HCEC 1CT (cell line): ENCODE measurements around the gene AP3D1.
"Not testable (repeated sequence)": the region's sequence is repeated elsewhere in the genome, so short reads cannot be mapped to it uniquely, and the experiment has no call there.

ENCODE experiments used
- DNase-seq: peaks from one replicate; pipeline ENCODE4 v3.0.0-alpha.2; 2017

Gene AP3D1

DNA sequence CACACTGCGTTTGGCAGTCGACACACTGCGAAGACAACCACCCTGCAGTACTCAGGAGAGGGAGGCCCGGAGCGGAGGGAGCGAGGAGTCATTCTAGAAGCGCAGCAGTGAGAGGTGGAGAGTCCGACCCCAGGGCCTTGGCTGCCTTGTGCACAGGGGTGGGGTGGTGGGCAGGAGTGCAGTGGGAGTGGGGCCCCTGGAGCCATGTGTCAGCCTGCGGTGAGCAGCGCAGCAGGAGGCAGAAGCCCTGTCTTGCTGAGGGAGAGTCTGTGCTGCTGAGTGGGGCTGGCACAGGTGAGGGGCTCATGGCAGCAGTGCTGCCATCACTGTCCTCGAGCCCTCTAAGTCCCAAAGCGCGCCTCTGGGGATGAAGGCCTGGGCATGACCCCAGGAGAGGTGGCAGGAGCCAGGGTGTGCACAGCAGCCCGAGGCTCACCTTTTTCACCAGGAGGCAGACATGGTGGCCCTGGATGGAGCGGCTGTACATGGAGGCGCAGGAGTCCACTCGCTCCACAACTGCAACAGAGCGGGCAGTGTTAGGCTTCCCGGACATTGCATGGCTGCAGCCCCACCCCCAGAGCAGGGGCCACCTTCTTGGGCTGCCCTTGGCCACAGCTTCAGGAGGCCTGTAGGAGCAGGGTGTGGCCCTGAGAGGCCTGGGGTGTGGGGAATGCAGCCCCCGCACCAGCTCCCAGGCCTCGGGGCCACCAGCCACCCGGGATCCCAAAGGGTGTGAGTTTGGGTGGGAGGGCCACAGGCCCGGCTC, 42.9 kb downstream of the AP3D1 start:
- no peak for DNase-seq

DNA sequence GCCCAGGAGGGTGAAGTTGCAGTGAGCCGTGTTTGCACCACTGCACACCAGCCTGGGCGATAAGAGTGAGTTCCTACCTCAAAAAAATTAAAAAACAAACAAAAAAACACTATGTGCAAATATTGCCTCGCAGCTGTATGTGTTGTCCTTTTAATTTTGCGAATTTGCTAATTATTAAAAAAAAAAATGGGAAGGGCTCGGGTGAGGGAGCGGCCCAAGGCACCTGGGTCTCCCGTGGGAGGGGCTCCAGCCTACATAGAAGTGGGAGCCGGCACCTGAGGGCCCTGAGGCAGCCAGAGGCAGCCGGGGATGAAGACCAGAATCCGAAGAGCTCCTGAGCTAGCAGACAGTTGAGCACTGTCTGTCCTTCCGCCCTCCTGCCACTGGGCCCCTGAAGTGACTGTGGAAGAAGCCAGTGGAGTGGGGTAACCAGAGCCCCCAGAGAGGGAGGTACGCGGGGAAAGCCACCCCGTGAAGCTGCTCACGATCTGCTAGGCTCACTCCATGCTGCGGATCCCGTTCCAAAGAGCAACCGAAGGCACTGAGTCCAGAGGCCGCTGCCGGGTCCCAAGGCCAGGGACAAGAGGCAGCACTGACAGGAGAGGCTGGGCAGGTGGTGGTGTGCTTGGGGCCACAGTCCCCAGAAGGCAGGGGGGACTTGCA, 48.2 kb downstream of the AP3D1 start:
- no peak for DNase-seq

DNA sequence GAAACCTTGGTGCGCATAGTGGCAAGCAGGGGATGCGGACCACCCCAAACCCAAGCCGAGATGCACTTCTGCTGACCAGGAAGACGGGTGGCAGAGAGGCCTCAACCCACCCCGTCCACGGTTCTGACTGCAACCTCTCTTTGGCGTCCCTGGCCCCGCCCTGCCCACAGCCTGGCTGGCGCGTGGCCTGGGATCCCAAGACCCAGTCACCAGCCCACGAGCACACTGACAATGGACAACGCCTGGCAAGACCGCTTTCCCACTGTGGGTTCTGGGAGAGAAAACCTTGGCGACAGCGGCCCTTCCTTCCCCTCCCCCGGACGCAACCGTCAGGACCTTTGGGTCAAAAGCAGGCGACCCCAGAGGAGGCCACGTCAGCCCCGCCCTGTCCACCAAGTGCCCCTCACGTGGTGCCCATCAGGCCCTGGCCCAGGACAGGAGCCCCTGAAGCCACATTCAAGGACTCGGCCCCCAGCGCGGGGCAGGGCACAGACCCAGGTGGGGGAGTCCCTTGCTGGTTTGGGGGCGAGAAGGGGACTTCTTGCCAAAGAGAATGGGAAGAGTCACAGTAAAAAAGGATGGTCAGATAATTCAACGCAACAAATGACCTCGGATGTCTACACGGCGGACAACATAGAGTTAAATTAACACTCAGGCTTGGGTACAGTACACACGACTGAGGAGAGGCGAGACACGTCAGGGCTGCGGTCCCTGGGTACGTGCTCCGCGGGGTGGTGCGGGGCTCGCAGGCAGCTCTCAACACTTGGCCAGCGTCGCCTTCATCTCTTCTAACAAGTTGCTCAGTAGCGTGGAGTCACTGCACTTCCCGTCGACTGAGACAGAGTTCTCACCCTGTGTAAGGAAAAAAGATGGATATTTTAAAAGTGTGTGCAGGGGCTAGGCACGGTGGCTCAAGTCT, 49.7 kb downstream of the AP3D1 start:
- no peak for DNase-seq

DNA sequence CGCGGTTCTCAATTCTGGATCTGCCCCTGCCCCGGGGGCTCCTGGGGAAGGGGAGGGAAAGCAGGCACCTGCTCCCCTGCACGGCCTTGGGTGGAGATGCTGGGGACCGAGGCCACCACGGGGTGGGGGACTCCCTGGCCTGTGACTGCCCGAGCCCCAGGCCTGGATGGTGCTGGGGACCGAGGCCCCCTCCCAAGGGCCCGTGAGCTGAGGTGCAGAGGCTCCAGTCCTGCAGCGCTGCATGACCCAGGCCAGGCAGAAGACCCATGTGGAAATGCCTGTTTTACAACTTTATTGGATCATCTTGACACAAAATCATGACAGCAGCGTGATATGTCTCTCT, 50.7 kb downstream of the AP3D1 start:
- no peak for DNase-seq

DNA sequence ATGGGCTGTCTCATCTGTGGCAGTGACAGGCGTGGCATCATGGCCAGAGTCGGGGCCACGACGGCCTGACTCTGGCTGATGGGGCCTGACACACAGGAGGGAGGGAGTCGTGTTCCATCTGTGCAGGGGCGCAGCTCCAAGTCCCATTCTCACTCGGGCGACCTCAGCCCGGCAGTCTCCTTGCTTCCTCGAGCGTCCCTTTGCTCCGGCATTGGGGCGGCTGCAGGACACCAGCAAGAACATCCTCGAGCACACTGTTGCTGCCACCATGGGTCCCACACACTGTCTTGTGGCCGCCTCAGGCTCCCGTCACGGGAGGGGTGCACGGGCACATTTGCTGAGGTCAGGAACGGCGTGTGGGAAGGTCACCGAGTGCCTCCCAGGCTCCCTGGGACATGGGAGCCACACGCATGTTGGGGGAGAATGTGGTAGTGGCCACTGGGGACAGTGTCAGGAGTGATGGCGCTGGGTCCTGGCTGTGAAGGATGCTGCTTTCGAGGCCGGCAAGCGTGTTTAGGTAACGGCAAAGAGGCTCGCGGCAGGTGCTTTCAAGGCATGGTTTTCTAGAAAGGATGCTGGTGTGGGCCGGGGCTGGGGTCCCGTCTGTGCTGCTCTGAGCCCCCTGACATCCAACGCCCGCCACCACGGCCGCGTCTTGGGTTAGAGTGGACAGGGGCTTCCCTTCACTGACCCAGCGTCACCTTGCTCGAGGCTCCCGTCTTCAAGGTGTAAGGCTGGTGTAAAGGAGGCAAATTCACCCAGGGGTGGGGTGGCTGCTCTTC, 51.2 kb downstream of the AP3D1 start:
- DNase-seq, result no peak

DNA sequence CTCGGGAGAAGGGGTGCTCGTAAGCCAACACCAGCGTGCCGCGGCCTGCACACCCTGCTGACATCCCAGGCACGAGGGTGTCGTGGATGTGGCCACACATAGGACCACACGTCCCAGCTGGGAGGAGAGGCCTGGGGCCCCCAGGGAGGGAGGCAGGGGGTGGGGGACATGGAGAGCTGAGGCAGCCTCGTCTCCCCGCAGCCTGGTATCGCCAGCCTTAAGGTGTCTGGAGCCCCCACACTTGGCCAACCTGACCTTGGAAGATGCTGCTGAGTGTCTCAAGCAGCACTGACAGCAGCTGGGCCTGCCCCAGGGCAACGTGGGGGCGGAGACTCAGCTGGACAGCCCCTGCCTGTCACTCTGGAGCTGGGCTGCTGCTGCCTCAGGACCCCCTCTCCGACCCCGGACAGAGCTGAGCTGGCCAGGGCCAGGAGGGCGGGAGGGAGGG, 52.3 kb downstream of the AP3D1 start:
- no peak for DNase-seq

GRCh38 chr19:2097886-2098327, 53.5 kb downstream of the AP3D1 start:
- no peak for DNase-seq

- DNase-seq, result no peak
Measured at GRCh38 chr19:2097203-2097885, 54.0 kb downstream of the AP3D1 start.

DNA sequence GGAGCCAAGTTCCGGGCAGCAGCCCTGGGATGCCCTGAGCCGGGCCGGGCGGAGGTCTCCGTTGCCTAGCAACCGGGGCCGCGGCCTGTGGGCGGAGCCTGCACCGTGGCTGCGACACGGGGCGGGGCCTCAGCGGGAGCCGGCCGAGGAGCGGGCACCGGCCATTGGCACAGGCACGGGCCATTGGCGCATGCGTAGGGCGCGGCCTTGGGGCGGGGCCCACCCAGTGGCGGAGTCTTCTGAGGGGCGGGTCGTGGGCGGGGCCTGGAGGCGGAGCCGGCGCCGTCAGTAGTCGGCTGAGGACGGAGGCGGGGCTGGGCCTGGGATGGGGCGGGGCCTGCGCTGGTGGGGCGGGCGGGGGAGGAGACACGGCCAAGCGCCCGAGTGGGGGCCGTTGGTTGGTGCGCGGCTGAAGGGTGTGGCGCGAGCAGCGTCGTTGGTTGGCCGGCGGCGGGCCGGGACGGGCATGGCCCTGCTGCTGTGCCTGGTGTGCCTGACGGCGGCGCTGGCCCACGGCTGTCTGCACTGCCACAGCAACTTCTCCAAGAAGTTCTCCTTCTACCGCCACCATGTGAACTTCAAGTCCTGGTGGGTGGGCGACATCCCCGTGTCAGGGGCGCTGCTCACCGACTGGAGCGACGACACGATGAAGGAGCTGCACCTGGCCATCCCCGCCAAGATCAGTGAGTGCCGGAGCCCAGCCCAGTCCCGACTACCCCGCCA, 54.7 kb downstream of the AP3D1 start, which contains the start of gene IZUMO4:
Gene IZUMO4, plus strand, starts transcription at position 436 of the 723 bp plus-strand sequence. Its CDS starts 31 bp downstream, at position 467.
- DNase-seq, result peak; percentile 96

GRCh38 chr19:2096034-2096479, 55.3 kb downstream of the AP3D1 start, which contains the start of gene MOB3A:
TSS of gene MOB3A (minus strand) at chr19:2096326. CDS start at chr19:2078560, 17,766 bp downstream.
- DNase-seq, result peak; percentile 88

GRCh38 chr19:2091926-2092525, 59.3 kb downstream of the AP3D1 start:
- DNase-seq, result not testable (repeated sequence)

- no peak for DNase-seq
Measured at GRCh38 chr19:2089727-2090053, 61.7 kb downstream of the AP3D1 start.

DNA sequence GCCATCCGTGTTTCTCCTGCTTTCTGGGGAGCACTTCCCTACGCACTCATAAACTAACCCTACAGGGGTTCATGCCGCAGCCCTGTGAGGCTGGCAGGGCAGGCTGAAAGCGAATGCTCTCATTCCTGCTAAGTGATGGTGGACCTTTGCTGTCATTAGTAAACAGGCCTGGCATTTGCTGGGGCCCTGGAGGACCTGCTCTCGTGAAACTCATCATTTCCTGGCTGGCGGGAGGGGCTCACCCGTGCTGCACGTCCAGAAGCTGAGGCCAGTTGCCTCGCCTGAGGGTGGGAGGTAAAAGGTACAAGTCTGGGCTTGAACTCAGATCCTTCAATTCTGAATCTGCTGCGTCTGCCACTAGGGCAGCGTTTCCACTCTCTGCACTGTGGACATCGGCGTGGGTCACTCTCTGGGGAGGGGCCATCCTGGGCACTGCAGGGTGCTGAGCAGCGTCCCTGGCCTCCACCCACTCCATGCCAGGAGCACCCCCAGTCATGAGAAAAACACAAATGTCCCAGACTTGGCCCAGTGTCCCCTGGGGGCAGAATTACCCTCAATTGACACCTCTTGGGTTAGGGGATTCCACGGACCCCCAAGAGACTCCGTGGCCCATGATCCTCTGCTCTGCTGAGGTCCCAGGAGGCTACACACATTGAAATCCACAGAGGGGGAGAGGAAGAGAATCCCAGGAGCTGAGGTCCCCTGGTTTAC, 62.2 kb downstream of the AP3D1 start:
- no peak for DNase-seq

- DNase-seq, result no peak
Measured at GRCh38 chr19:2087621-2088100, 63.7 kb downstream of the AP3D1 start.

GRCh38 chr19:2086695-2087620, 64.4 kb downstream of the AP3D1 start:
- DNase-seq, result peak; percentile 7

DNA sequence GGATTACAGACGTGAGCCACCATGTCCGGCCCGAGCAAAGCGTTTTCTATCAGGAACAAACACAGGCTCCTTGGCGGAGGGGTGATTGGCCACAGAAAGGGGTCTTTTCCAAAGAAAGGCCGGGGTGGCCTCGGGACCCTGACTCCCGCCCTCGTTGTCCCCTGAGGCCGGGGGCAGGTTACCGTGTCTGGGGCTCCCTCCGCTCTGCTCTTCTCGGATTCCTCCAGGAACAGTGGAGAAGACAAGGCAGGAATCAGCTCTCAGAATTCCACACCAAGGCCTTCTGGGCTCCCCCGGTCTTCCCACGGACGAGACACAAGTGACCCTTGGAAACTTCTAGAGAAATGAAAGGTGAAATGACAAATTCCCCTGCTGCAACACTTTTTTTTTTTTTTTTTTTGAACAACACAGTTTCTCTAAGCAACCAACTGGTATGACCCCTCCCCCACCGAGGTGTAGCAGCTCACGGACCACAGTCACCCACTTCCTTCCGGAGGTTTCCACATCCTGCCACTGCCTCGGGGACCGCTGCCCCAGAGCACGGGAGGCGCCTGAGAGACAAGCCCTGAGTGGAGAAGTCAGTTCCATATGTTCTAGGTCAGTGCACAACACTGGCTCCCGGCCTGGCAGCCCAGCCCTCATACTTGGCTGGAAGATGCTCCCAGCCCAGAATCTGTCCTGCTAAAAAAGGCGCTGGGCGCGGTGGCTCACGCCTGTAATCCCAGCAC, 66.2 kb downstream of the AP3D1 start:
- DNase-seq, result no peak

GRCh38 chr19:2083174-2083854, 68.1 kb downstream of the AP3D1 start:
- DNase-seq, result no peak
